HCT116 (cell line): ENCODE data around the gene AGBL1.

Source experiments
- CBX3 ChIP-seq: IDR thresholded peaks from 2 replicates; pipeline ENCODE4 v1.6.1; 2012; ENCODE audit warnings: low read depth
- CTCF ChIP-seq, 3 experiments: fragments of 200-600 bp in 1 of 3; sonication (generic) in 1 of 3; IDR thresholded peaks in 2 of 3; conservative IDR thresholded peaks in 1 of 3; 2 replicates each; pipeline ENCODE4 v1.5.1; 2012 to 2017; ENCODE audit warnings: low read depth in 2 of 3, low read length in 2 of 3, antibody characterized with exemption in 1 of 3, borderline replicate concordance in 1 of 3, control low read depth in 1 of 3, mild to moderate bottlenecking in 1 of 3, mixed read lengths in 1 of 3, mixed run types in 1 of 3, moderate library complexity in 1 of 3; ENCODE audit not compliant: insufficient read depth in 1 of 3
- EZH2 ChIP-seq: fragments of 200-600 bp; sonication (generic); IDR thresholded peaks from 2 replicates; pipeline ENCODE4 v1.6.1; 2017; ENCODE audit warnings: antibody characterized with exemption, mixed run types
- MAX ChIP-seq: IDR thresholded peaks from 2 replicates; pipeline ENCODE4 v1.6.1; 2012
- POLR2A ChIP-seq: IDR thresholded peaks from 2 replicates; pipeline ENCODE4 v1.7.0; 2011; ENCODE audit warnings: borderline replicate concordance; ENCODE audit not compliant: insufficient read depth, insufficient read length; ENCODE audit errors: extremely low read depth
- POLR2AphosphoS5 ChIP-seq: IDR thresholded peaks from 2 replicates; pipeline ENCODE4 v1.6.1; 2011; ENCODE audit warnings: mild to moderate bottlenecking, low read depth, low read length, moderate library complexity
- REST ChIP-seq: IDR thresholded peaks from 2 replicates; pipeline ENCODE4 v1.6.1; 2012; ENCODE audit warnings: low read depth
- SIN3A ChIP-seq: IDR thresholded peaks from 2 replicates; pipeline ENCODE4 v1.6.1; 2012; ENCODE audit warnings: low read depth
- TCF7L2 ChIP-seq: IDR thresholded peaks from 2 replicates; pipeline ENCODE4 v1.7.0; 2011; ENCODE audit warnings: borderline replicate concordance, inconsistent platforms; ENCODE audit not compliant: insufficient read depth, insufficient read length; ENCODE audit errors: extremely low read depth
- YY1 ChIP-seq: IDR thresholded peaks from 2 replicates; pipeline ENCODE4 v1.6.1; 2011; ENCODE audit warnings: low read length, low read depth, moderate library complexity, mild to moderate bottlenecking; ENCODE audit not compliant: insufficient replicate concordance; ENCODE audit errors: extremely low read depth

- TF ChIP-seq CBX3 (no peak), YY1 (no peak), CTCF (IDR thresholded peaks at IDR 0.05 in 2 of 3, conservative IDR thresholded peaks at IDR 0.05 in 1 of 3; ENCODE audit: borderline replicate concordance in 1 of 3, insufficient read depth in 1 of 3, low read depth in 2 of 3, low read length in 2 of 3) (no peak), POLR2A (no peak), TCF7L2 (no peak), SIN3A (no peak), EZH2 (no peak), MAX (no peak), REST (no peak), POLR2AphosphoS5 (no peak)
These were observed 75.0 kb downstream of the AGBL1 start for GRCh38 chr15:86154705-86155104.
